GM13976 (cell line): ENCODE data around the gene TMEM132D.

Experiments
- DNase-seq: peaks from one replicate; pipeline ENCODE4 v3.0.0; 2012; ENCODE audit warnings: low spot score
- CTCF ChIP-seq: IDR thresholded peaks from 2 replicates; pipeline ENCODE4 v1.5.1; 2012; ENCODE audit warnings: borderline replicate concordance, mild to moderate bottlenecking; ENCODE audit not compliant: insufficient read depth; ENCODE audit errors: extremely low read depth, missing control alignments, control extremely low read depth
- in situ Hi-C: fragments of 300-500 bp; cut with MboI; formaldehyde crosslinking; loops from one replicate; pipeline ENCODE4 v1.12.0; 2022; ENCODE audit warnings: low sequenced_read_pairs, mixed read lengths, inconsistent platforms; ENCODE audit not compliant: unreplicated experiment

The TMEM132D gene

GRCh38 chr12:129635021-129635685, 268.7 kb downstream of the TMEM132D start:
- in situ Hi-C loops, result no loop called here
- DNase-seq, result no peak
- no peak for TF ChIP-seq CTCF

- DNase-seq, result no peak
- in situ Hi-C loops, result no loop called here
- no peak for TF ChIP-seq CTCF
Measured at GRCh38 chr12:129631316-129631715, 272.5 kb downstream of the TMEM132D start.

- no peak for TF ChIP-seq CTCF
- no peak for DNase-seq
- in situ Hi-C loops, result no loop called here
Measured at GRCh38 chr12:129629901-129630300, 273.9 kb downstream of the TMEM132D start.

- DNase-seq, result no peak
- in situ Hi-C loops, result no loop called here
- no peak for TF ChIP-seq CTCF
Measured at GRCh38 chr12:129622566-129622965, 281.3 kb downstream of the TMEM132D start.

GRCh38 chr12:129619271-129619670, 284.6 kb downstream of the TMEM132D start:
- DNase-seq, result no peak
- in situ Hi-C loops, result no loop called here
- TF ChIP-seq CTCF, result no peak

- in situ Hi-C loops, result no loop called here
- no peak for TF ChIP-seq CTCF
- no peak for DNase-seq
Measured at GRCh38 chr12:129617849-129618248, 286.0 kb downstream of the TMEM132D start.

- no peak for DNase-seq
- TF ChIP-seq CTCF, result no peak
- in situ Hi-C loops, result no loop called here
Measured at GRCh38 chr12:129615001-129615400, 288.8 kb downstream of the TMEM132D start.
